Trophoblast cell (in vitro differentiated cells and primary cell): Measurements from ENCODE around the gene EDNRB.

Source experiments
- DNase-seq, 2 donors: peaks; one replicate each; pipeline ENCODE4 v3.0.0-alpha.2; 2016
- H2AFZ ChIP-seq: 2 replicates; pipeline ENCODE4 v1.6.1; 2013; ENCODE audit warnings: low read length, moderate library complexity, mild to moderate bottlenecking; ENCODE audit not compliant: insufficient read depth, poor library complexity
- H2AK5ac ChIP-seq: 2 replicates; pipeline ENCODE4 v1.6.1; 2013; ENCODE audit warnings: mild to moderate bottlenecking, low read length
- H2BK120ac ChIP-seq: 2 replicates; pipeline ENCODE4 v1.6.1; 2013; ENCODE audit warnings: low read length, mild to moderate bottlenecking, moderate library complexity; ENCODE audit not compliant: insufficient read depth, poor library complexity
- H2BK12ac ChIP-seq: 2 replicates; pipeline ENCODE4 v1.6.1; 2013; ENCODE audit warnings: mild to moderate bottlenecking, low read length, moderate library complexity
- H2BK5ac ChIP-seq: 2 replicates; pipeline ENCODE4 v1.6.1; 2013; ENCODE audit warnings: low read length, low read depth, moderate library complexity, mild to moderate bottlenecking; ENCODE audit not compliant: poor library complexity
- H3K14ac ChIP-seq: 2 replicates; pipeline ENCODE4 v1.6.1; 2013; ENCODE audit warnings: mild to moderate bottlenecking, low read length
- H3K18ac ChIP-seq: 2 replicates; pipeline ENCODE4 v1.6.1; 2013; ENCODE audit warnings: mild to moderate bottlenecking, low read length
- H3K23ac ChIP-seq: 2 replicates; pipeline ENCODE4 v1.6.1; 2013; ENCODE audit warnings: low read length
- H3K27ac ChIP-seq: 2 replicates; pipeline ENCODE4 v1.5.1; 2013; ENCODE audit warnings: low read depth, mild to moderate bottlenecking, inconsistent platforms, low read length, moderate library complexity
- H3K27me3 ChIP-seq: 2 replicates; pipeline ENCODE4 v1.6.1; 2013; ENCODE audit warnings: inconsistent platforms, mild to moderate bottlenecking, low read length, moderate library complexity; ENCODE audit not compliant: insufficient read depth
- H3K36me3 ChIP-seq, 2 experiments: 1 replicate in 1 of 2; 2 replicates in 1 of 2; pipeline ENCODE4 v1.6.1; 2013; ENCODE audit warnings: low read length in 2 of 2, mild to moderate bottlenecking in 2 of 2, moderate library complexity in 1 of 2; ENCODE audit not compliant: insufficient read depth in 2 of 2, control insufficient read depth in 1 of 2
- H3K4ac ChIP-seq: 2 replicates; pipeline ENCODE4 v1.6.1; 2013; ENCODE audit warnings: low read depth, mild to moderate bottlenecking, low read length, moderate library complexity
- H3K4me1 ChIP-seq, 2 experiments: 1 replicate in 1 of 2; 2 replicates in 1 of 2; pipeline ENCODE4 v1.6.1; 2013; ENCODE audit warnings: low read length in 2 of 2, mild to moderate bottlenecking in 2 of 2, moderate library complexity in 1 of 2; ENCODE audit not compliant: insufficient read depth in 2 of 2, control insufficient read depth in 1 of 2
- H3K4me2 ChIP-seq: 2 replicates; pipeline ENCODE4 v1.6.1; 2013; ENCODE audit warnings: inconsistent platforms, mild to moderate bottlenecking, low read length, moderate library complexity
- H3K4me3 ChIP-seq: 2 replicates; pipeline ENCODE4 v1.5.1; 2013; ENCODE audit warnings: mild to moderate bottlenecking, low read depth, low read length, inconsistent platforms
- H3K79me1 ChIP-seq: one replicate; pipeline ENCODE4 v1.6.1; 2013; ENCODE audit warnings: low read length
- H3K79me2 ChIP-seq: 2 replicates; pipeline ENCODE4 v1.6.1; 2013; ENCODE audit warnings: low read length, mild to moderate bottlenecking; ENCODE audit not compliant: control insufficient read depth, insufficient read depth, poor library complexity
- H3K9ac ChIP-seq: 2 replicates; pipeline ENCODE4 v1.6.1; 2013; ENCODE audit warnings: mild to moderate bottlenecking, low read length
- H3K9me3 ChIP-seq: 2 replicates; pipeline ENCODE4 v1.6.1; 2013; ENCODE audit warnings: low read depth, mild to moderate bottlenecking, control low read depth, inconsistent platforms, low read length; ENCODE audit not compliant: insufficient read depth
- H4K12ac ChIP-seq: 2 replicates; pipeline ENCODE4 v1.6.1; 2013; ENCODE audit warnings: low read depth, mild to moderate bottlenecking, low read length, moderate library complexity
- H4K8ac ChIP-seq: 2 replicates; pipeline ENCODE4 v1.6.1; 2013; ENCODE audit warnings: low read depth, mild to moderate bottlenecking, low read length, moderate library complexity
- H4K91ac ChIP-seq: one replicate; pipeline ENCODE4 v1.6.1; 2013; ENCODE audit warnings: low read depth, mild to moderate bottlenecking, low read length, moderate library complexity
- WGBS: extraction: QIAGEN DNeasy Blood & Tissue Kit; methylation state at CpG from one replicate; pipeline ENCODE4 v1.1.7; 2013; ENCODE audit warnings: missing lambda C conversion rate; ENCODE audit not compliant: insufficient read length, insufficient coverage; ENCODE audit errors: extremely low coverage; 5-methylcytosine and 5-hydroxymethylcytosine counted together

The EDNRB gene

DNA sequence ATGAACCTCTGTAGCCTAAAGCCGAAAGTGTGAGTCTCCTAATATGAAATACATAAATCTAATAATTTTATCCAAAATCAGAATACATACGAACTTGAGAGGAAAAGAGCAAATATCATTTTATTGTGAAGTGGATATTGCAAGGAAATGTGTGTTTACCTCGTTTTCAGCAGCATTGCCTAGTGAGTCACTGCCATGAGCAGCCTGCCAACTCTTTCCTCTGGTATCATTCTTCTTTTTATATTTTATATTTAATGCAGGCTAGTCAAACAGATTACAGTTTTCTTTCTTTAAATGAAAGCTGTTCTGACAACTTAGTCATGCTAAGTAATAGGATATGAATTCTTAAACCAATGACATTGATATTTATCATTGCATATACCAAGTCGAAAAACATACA, 44.2 kb downstream of the EDNRB start:
- H3K9ac ChIP-seq, result no peak overlapping the region
- no peak overlapping the region for H3K18ac ChIP-seq
- no peak overlapping the region for H2BK120ac ChIP-seq
- no peak overlapping the region for H2AFZ ChIP-seq
- no peak overlapping the region for H4K12ac ChIP-seq
- no peak overlapping the region for H3K14ac ChIP-seq
- H3K79me2 ChIP-seq, result no peaks in the 10 kb centered on the region
- no peaks in the 10 kb centered on the region for H3K27me3 ChIP-seq
- H4K91ac ChIP-seq, result no peak overlapping the region
- H3K23ac ChIP-seq, result no peak overlapping the region
- H3K36me3 ChIP-seq, result no peaks in the 10 kb centered on the region
- H2BK12ac ChIP-seq, result no peak overlapping the region
- no peak for DNase-seq
- no peak overlapping the region for H3K4me2 ChIP-seq
- H3K27ac ChIP-seq, result no peak overlapping the region
- no peak overlapping the region for H4K8ac ChIP-seq
- no peak overlapping the region for H2AK5ac ChIP-seq
- H3K4me1 ChIP-seq, result peaks cover 0 to 5% of the 10 kb centered on the region in 2 experiments
- no peaks in the 10 kb centered on the region for H3K9me3 ChIP-seq
- WGBS, result no CpG with 5 or more reads among the region's 4 CpGs
- H3K4ac ChIP-seq, result no peak overlapping the region
- peaks cover 7% of the 10 kb centered on the region for H3K79me1 ChIP-seq
- no peak overlapping the region for H2BK5ac ChIP-seq
- no peak overlapping the region for H3K4me3 ChIP-seq

DNA sequence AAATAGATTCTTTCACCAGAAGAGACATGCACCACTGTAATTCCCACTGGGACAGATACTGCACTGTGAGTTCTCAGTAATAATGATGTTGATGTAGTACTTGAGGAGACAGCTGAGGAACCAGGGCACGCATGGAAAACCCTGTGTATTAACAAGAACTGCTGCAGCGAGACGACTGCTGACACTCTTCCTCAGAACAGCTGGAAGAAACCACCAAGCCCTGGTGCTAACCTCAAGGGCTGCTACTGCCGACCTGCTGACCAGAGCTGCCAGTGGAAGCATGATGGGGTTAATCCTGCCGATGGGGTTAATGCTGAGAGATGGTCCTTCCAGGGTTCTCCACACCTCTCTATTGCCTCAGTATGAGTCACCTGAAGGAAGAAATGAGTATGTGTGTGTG, 45.6 kb downstream of the EDNRB start:
- peaks cover 0 to 5% of the 10 kb centered on the region in 2 experiments for H3K4me1 ChIP-seq
- no peaks in the 10 kb centered on the region for H3K79me2 ChIP-seq
- H3K36me3 ChIP-seq, result no peaks in the 10 kb centered on the region
- no peaks in the 10 kb centered on the region for H3K27me3 ChIP-seq
- H3K4me3 ChIP-seq, result no peak overlapping the region
- no peak overlapping the region for H3K14ac ChIP-seq
- no peak overlapping the region for H3K4me2 ChIP-seq
- no peak overlapping the region for H3K4ac ChIP-seq
- H3K23ac ChIP-seq, result no peak overlapping the region
- peaks cover 7% of the 10 kb centered on the region for H3K79me1 ChIP-seq
- no peak overlapping the region for H2BK12ac ChIP-seq
- no peak overlapping the region for H3K18ac ChIP-seq
- no peak overlapping the region for H2AK5ac ChIP-seq
- no peak for DNase-seq
- WGBS, result no CpG with 5 or more reads among the region's 5 CpGs
- no peak overlapping the region for H4K91ac ChIP-seq
- H3K27ac ChIP-seq, result no peak overlapping the region
- H3K9me3 ChIP-seq, result no peaks in the 10 kb centered on the region
- H3K9ac ChIP-seq, result no peak overlapping the region
- no peak overlapping the region for H2BK5ac ChIP-seq
- H4K12ac ChIP-seq, result no peak overlapping the region
- H2AFZ ChIP-seq, result no peak overlapping the region
- no peak overlapping the region for H2BK120ac ChIP-seq
- no peak overlapping the region for H4K8ac ChIP-seq

DNA sequence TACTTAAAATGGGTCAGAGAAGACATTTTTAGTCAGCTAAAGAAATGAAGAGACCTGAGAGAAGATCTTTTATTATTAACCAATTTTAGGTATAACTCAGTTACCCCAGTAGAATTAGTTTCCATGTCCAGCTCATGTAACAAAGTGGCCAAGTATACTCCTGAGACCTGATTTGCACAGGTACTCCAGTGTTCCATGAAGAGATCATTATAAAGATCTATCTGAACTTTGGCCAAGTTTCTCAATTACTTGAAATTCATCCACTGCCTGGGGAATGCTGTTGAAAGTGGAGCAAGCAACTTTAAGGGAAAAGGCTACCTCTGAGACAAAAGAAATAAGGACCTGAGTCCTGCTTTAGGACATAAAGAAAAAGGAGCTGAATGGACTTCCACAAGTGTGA, 47.0 kb downstream of the EDNRB start:
- Histone ChIP-seq H3K79me2 (no peaks in the 10 kb centered on the region), H4K91ac (no peak overlapping the region), H3K36me3 (no peaks in the 10 kb centered on the region), H3K4me1 (no peaks in the 10 kb centered on the region), H3K4me2 (no peak overlapping the region), H2BK5ac (no peak overlapping the region), H3K79me1 (no peaks in the 10 kb centered on the region), H2BK120ac (no peak overlapping the region), H3K14ac (no peak overlapping the region), H3K27ac (no peak overlapping the region), H4K12ac (no peak overlapping the region), H2AK5ac (no peak overlapping the region), H3K4me3 (no peak overlapping the region), H3K18ac (no peak overlapping the region), H3K23ac (no peak overlapping the region), H3K9me3 (no peaks in the 10 kb centered on the region), H2AFZ (no peak overlapping the region), H3K4ac (no peak overlapping the region), H3K27me3 (no peaks in the 10 kb centered on the region), H3K9ac (no peak overlapping the region), H4K8ac (no peak overlapping the region), H2BK12ac (no peak overlapping the region)
- no peak for DNase-seq

DNA sequence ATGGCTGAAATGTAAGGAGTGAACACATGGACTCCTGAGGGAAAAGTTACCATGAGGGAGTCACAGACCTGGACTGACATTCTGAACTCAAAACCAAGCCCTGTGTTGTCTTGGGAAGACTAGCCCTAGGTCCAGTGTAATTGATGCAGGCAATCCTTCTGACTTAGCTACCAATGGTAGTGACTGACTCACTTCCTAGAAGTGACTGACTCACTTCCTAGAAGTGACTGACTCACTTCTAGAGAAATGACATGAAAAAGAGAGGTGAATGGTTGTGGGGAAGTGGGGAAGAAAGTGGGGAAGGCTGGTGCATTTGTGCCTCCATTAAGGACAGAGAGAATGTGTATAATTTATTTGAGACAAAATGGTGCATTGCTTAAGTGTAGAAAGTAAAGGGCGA, 49.9 kb downstream of the EDNRB start:
- Histone ChIP-seq H2BK5ac (no peak overlapping the region), H3K27me3 (no peaks in the 10 kb centered on the region), H3K4me1 (no peaks in the 10 kb centered on the region), H3K4ac (no peak overlapping the region), H3K9me3 (no peaks in the 10 kb centered on the region), H3K36me3 (no peaks in the 10 kb centered on the region), H4K12ac (no peak overlapping the region), H3K79me1 (no peaks in the 10 kb centered on the region), H3K14ac (no peak overlapping the region), H3K27ac (no peak overlapping the region), H3K18ac (no peak overlapping the region), H3K4me3 (no peak overlapping the region), H3K79me2 (no peaks in the 10 kb centered on the region), H4K8ac (no peak overlapping the region), H3K23ac (no peak overlapping the region), H2BK120ac (no peak overlapping the region), H2BK12ac (no peak overlapping the region), H2AFZ (no peak overlapping the region), H4K91ac (no peak overlapping the region), H3K4me2 (no peak overlapping the region), H3K9ac (no peak overlapping the region), H2AK5ac (no peak overlapping the region)
- DNase-seq, result peak in 1 of 2 donors; percentile 31
- WGBS, result no CpG with 5 or more reads among the region's 1 CpG

DNA sequence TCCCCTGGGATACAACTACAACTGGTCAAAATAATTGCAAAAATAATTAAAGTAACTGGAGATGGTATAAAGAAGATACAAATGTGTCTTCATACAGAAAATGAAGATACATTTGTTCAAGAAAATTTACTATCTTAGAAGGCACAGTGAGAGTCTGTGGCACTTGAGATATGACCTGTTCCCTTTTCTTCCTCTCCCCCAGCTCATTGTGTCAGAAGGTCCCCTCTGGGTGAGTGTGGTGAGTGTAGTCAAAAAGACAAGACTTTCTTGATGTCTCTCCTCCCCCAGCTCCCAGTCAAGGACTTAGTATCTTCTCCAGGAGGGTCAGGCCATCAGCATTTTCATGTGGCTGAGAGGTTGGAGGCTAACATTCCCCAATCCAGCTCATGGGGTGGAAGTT, 51.7 kb downstream of the EDNRB start:
- H3K23ac ChIP-seq, result no peak overlapping the region

More for the DNA sequence above, 51.7 kb downstream of the EDNRB start:
- H3K4me1 ChIP-seq, result no peaks in the 10 kb centered on the region
- no peak overlapping the region for H3K27ac ChIP-seq
- H3K4me3 ChIP-seq, result no peak overlapping the region
- H2BK5ac ChIP-seq, result no peak overlapping the region
- no peak overlapping the region for H2BK12ac ChIP-seq
- no peak overlapping the region for H3K9ac ChIP-seq
- peak overlapping the region; percentile 1 for H2AK5ac ChIP-seq
- no peak overlapping the region for H2BK120ac ChIP-seq
- no peak overlapping the region for H4K8ac ChIP-seq
- no peaks in the 10 kb centered on the region for H3K27me3 ChIP-seq
- no peak overlapping the region for H3K4ac ChIP-seq
- no peak overlapping the region for H3K4me2 ChIP-seq
- H3K79me2 ChIP-seq, result no peaks in the 10 kb centered on the region
- no peak overlapping the region for H3K14ac ChIP-seq
- H2AFZ ChIP-seq, result no peak overlapping the region
- no peaks in the 10 kb centered on the region for H3K36me3 ChIP-seq
- H3K79me1 ChIP-seq, result no peaks in the 10 kb centered on the region
- H3K18ac ChIP-seq, result no peak overlapping the region
- DNase-seq, result no peak
- no peak overlapping the region for H4K91ac ChIP-seq
- H4K12ac ChIP-seq, result no peak overlapping the region
- H3K9me3 ChIP-seq, result no peaks in the 10 kb centered on the region
